ENCODE measurements around the gene PRKAA2.

DNA sequence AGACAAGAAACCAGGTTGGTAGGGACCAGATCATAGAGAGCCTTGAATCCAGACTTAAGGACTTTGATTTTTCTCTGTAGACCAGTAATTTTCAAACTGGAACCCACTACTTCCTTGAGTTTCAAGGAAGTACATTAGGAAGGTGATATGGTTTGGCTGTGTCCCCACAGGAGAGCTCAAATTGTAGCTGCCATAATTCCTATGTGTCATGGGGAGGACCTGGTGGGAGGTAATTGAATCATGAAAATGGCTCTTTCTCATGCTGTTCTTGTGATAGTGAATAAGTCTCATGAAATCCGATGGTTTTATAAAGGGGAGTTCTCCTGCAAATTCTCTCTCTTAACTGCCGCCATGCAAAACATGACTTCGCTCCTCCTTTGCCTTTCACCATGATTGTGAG, 10.1 kb upstream of the PRKAA2 start:
- TF ChIP-seq, protein P1, sequence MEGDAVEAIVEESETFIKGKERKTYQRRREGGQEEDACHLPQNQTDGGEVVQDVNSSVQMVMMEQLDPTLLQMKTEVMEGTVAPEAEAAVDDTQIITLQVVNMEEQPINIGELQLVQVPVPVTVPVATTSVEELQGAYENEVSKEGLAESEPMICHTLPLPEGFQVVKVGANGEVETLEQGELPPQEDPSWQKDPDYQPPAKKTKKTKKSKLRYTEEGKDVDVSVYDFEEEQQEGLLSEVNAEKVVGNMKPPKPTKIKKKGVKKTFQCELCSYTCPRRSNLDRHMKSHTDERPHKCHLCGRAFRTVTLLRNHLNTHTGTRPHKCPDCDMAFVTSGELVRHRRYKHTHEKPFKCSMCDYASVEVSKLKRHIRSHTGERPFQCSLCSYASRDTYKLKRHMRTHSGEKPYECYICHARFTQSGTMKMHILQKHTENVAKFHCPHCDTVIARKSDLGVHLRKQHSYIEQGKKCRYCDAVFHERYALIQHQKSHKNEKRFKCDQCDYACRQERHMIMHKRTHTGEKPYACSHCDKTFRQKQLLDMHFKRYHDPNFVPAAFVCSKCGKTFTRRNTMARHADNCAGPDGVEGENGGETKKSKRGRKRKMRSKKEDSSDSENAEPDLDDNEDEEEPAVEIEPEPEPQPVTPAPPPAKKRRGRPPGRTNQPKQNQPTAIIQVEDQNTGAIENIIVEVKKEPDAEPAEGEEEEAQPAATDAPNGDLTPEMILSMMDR (conservative IDR thresholded peaks at IDR 0.05 in 1 of 2, IDR thresholded peaks at IDR 0.05 in 1 of 2; ENCODE audit: low read depth in 1 of 2, low read length in 2 of 2): no peak
- TF ChIP-seq EZH2 (IDR thresholded peaks at IDR 0.05; ENCODE audit: low read length, missing control alignments): no peak
